Measurements from ENCODE around the gene RASAL1. TPM values are rescaled to one million over a fixed set of nuclear protein-coding genes. Genes with fewer than 3 reads are reported as not detected.

RASAL1 gene
- total and polyA plus RNA-seq, 2 donors (not counting 1 experiment from before 2014, with no cell fraction given), result not detected

- no peak overlapping the region for H3K27ac ChIP-seq (ENCODE audit: insufficient read depth, low read length)
- H2AFZ ChIP-seq (ENCODE audit: low read length), result no peak overlapping the region
- H3K79me2 ChIP-seq (ENCODE audit: control insufficient read depth, insufficient read depth, low read length), result no peaks in the 10 kb centered on the region
- no peaks in the 10 kb centered on the region for H3K4me1 ChIP-seq (ENCODE audit: control insufficient read depth, extremely low read depth, insufficient read depth, low read length)
- no peak overlapping the region for H3K9ac ChIP-seq (ENCODE audit: insufficient read depth, low read length)
- H3K27me3 ChIP-seq (ENCODE audit: control insufficient read depth, insufficient read depth, low read length), result no peaks in the 10 kb centered on the region
- no peak for DNase-seq (ENCODE audit: low read depth in 2 of 2)
- no peak for TF ChIP-seq EZH2 (IDR thresholded peaks at IDR 0.05; ENCODE audit: low read length, missing control alignments)
- TF ChIP-seq, protein P1, sequence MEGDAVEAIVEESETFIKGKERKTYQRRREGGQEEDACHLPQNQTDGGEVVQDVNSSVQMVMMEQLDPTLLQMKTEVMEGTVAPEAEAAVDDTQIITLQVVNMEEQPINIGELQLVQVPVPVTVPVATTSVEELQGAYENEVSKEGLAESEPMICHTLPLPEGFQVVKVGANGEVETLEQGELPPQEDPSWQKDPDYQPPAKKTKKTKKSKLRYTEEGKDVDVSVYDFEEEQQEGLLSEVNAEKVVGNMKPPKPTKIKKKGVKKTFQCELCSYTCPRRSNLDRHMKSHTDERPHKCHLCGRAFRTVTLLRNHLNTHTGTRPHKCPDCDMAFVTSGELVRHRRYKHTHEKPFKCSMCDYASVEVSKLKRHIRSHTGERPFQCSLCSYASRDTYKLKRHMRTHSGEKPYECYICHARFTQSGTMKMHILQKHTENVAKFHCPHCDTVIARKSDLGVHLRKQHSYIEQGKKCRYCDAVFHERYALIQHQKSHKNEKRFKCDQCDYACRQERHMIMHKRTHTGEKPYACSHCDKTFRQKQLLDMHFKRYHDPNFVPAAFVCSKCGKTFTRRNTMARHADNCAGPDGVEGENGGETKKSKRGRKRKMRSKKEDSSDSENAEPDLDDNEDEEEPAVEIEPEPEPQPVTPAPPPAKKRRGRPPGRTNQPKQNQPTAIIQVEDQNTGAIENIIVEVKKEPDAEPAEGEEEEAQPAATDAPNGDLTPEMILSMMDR (conservative IDR thresholded peaks at IDR 0.05 in 1 of 2, IDR thresholded peaks at IDR 0.05 in 1 of 2; ENCODE audit: low read depth in 1 of 2, low read length in 2 of 2), result no peak
- no peak overlapping the region for H3K4me2 ChIP-seq (ENCODE audit: extremely low read depth, insufficient read depth, low read length)
- no peaks in the 10 kb centered on the region for H3K9me3 ChIP-seq (ENCODE audit: control insufficient read depth, insufficient read depth, low read depth, low read length)
- no peaks in the 10 kb centered on the region for H3K36me3 ChIP-seq (ENCODE audit: control insufficient read depth, insufficient read depth, low read length)
- no peaks in the 10 kb centered on the region for H4K20me1 ChIP-seq (ENCODE audit: control insufficient read depth, extremely low read depth, insufficient read depth, low read length)
- no peak overlapping the region for H3K4me3 ChIP-seq (replicated peaks in 1 of 4; ENCODE audit: control extremely low read depth in 1 of 4, insufficient read depth in 1 of 4, low read depth in 3 of 4, low read length in 4 of 4)
Measured at GRCh38 chr12:113103756-113104450, 31.7 kb downstream of the RASAL1 start.

- H3K4me1 ChIP-seq (ENCODE audit: control insufficient read depth, extremely low read depth, insufficient read depth, low read length), result no peaks in the 10 kb centered on the region
- no peak overlapping the region for H3K4me2 ChIP-seq (ENCODE audit: extremely low read depth, insufficient read depth, low read length)
- H4K20me1 ChIP-seq (ENCODE audit: control insufficient read depth, extremely low read depth, insufficient read depth, low read length), result no peaks in the 10 kb centered on the region
- no peak overlapping the region for H3K27ac ChIP-seq (ENCODE audit: insufficient read depth, low read length)
- no peak overlapping the region for H3K4me3 ChIP-seq (replicated peaks in 1 of 4; ENCODE audit: control extremely low read depth in 1 of 4, insufficient read depth in 1 of 4, low read depth in 3 of 4, low read length in 4 of 4)
- no peaks in the 10 kb centered on the region for H3K9me3 ChIP-seq (ENCODE audit: control insufficient read depth, insufficient read depth, low read depth, low read length)
- no peaks in the 10 kb centered on the region for H3K27me3 ChIP-seq (ENCODE audit: control insufficient read depth, insufficient read depth, low read length)
- H2AFZ ChIP-seq (ENCODE audit: low read length), result no peak overlapping the region
- no peaks in the 10 kb centered on the region for H3K36me3 ChIP-seq (ENCODE audit: control insufficient read depth, insufficient read depth, low read length)
- H3K79me2 ChIP-seq (ENCODE audit: control insufficient read depth, insufficient read depth, low read length), result no peaks in the 10 kb centered on the region
- no peak for DNase-seq (ENCODE audit: low read depth in 2 of 2)
- no peak overlapping the region for H3K9ac ChIP-seq (ENCODE audit: insufficient read depth, low read length)
- TF ChIP-seq, protein P1 (conservative IDR thresholded peaks at IDR 0.05 in 1 of 2, IDR thresholded peaks at IDR 0.05 in 1 of 2; ENCODE audit: low read depth in 1 of 2, low read length in 2 of 2), result no peak
- no peak for TF ChIP-seq EZH2 (IDR thresholded peaks at IDR 0.05; ENCODE audit: low read length, missing control alignments)
Measured at GRCh38 chr12:113102811-113103210, 32.8 kb downstream of the RASAL1 start.

DNA sequence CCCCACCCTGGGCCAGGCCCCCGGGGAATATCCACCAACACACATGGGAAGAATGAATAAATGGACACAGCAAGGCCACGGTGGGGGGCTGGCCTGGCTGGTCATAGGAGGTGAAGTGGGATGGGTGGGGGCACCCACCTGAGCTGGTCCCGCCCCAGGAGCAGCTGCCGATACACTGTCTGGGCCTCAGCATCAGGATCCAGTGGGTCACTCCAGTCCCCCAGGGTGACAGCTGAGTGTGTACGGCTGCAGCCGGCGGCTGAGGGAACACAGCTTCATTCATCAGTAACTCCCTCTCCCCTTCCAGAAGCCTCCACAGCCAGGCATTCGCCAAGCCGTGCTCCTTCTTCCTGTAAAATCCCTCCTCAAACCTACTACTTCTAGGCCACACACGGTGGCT is 33.8 kb downstream of the RASAL1 start:
- TF ChIP-seq EZH2 (IDR thresholded peaks at IDR 0.05; ENCODE audit: low read length, missing control alignments), result no peak
- TF ChIP-seq, protein P1 (conservative IDR thresholded peaks at IDR 0.05 in 1 of 2, IDR thresholded peaks at IDR 0.05 in 1 of 2; ENCODE audit: low read depth in 1 of 2, low read length in 2 of 2), result no peak

More for the DNA sequence above, 33.8 kb downstream of the RASAL1 start:
- no peak overlapping the region for H3K9ac ChIP-seq (ENCODE audit: insufficient read depth, low read length)
- H3K4me2 ChIP-seq (ENCODE audit: extremely low read depth, insufficient read depth, low read length), result no peak overlapping the region
- DNase-seq (ENCODE audit: low read depth in 2 of 2), result no peak
- H3K79me2 ChIP-seq (ENCODE audit: control insufficient read depth, insufficient read depth, low read length), result no peaks in the 10 kb centered on the region
- H3K36me3 ChIP-seq (ENCODE audit: control insufficient read depth, insufficient read depth, low read length), result no peaks in the 10 kb centered on the region
- H3K4me3 ChIP-seq (replicated peaks in 1 of 4; ENCODE audit: control extremely low read depth in 1 of 4, insufficient read depth in 1 of 4, low read depth in 3 of 4, low read length in 4 of 4), result no peak overlapping the region
- H3K4me1 ChIP-seq (ENCODE audit: control insufficient read depth, extremely low read depth, insufficient read depth, low read length), result no peaks in the 10 kb centered on the region
- no peaks in the 10 kb centered on the region for H4K20me1 ChIP-seq (ENCODE audit: control insufficient read depth, extremely low read depth, insufficient read depth, low read length)
- no peak overlapping the region for H2AFZ ChIP-seq (ENCODE audit: low read length)
- no peaks in the 10 kb centered on the region for H3K9me3 ChIP-seq (ENCODE audit: control insufficient read depth, insufficient read depth, low read depth, low read length)
- no peaks in the 10 kb centered on the region for H3K27me3 ChIP-seq (ENCODE audit: control insufficient read depth, insufficient read depth, low read length)
- H3K27ac ChIP-seq (ENCODE audit: insufficient read depth, low read length), result no peak overlapping the region

All from fibroblast of lung (primary cell).